ENCODE results near the gene RNF25.

GRCh38 chr2:218680061-218680460 lies 8.3 kb upstream of the RNF25 start:
- TF ChIP-seq POLR2A (IDR thresholded peaks at IDR 0.05) (no peak), CTCF (IDR thresholded peaks at IDR 0.05) (no peak)
